GM18519 (cell line): Measurements from ENCODE around the gene SPTBN5.

ENCODE experiments used
- ATAC-seq: cut with Tn5 transposase; IDR thresholded peaks from one replicate; pipeline ENCODE4 v1.9.1; 2021; ENCODE audit warnings: mild to moderate bottlenecking, moderate library complexity; ENCODE audit not compliant: unreplicated experiment, low FRiP score

The SPTBN5 gene

DNA sequence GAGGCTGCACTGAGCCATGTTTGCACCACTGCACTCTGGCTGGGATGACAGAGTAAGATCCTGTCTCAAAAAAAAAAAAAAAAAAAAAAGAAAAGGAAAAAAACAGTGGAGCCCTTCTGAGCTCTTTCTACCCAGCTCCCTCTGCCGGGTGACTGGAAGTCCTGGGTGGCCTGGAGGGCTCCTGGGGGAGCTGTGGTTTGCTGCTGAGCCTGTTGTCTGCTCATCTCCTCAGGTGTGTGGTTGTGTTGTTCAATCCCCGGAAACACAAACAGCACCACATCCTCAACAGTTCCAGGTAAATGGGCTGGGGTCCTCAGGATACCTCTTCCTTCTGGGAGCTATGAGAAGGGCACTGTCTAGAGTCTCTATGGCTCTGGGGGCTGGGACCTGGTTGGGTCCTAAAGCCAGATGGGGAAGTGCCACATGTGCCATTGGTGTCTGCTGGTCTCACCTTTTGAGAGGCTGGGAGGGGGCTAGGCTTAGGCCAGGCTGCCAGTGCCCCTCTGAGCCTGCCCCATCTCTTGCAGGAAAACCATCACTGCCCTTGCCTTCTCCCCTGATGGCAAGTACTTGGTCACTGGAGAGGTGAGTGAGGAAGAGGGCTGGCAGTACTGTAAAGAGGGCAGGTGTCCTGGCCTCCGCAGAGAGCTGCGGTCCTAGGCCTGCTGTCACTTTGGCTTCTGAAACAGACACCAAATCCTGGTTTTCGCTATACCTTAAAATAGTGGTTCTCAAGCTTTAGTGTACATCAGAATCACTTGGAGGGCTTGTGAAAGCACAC, 83.0 kb downstream of the SPTBN5 start:
- no peak for ATAC-seq

DNA sequence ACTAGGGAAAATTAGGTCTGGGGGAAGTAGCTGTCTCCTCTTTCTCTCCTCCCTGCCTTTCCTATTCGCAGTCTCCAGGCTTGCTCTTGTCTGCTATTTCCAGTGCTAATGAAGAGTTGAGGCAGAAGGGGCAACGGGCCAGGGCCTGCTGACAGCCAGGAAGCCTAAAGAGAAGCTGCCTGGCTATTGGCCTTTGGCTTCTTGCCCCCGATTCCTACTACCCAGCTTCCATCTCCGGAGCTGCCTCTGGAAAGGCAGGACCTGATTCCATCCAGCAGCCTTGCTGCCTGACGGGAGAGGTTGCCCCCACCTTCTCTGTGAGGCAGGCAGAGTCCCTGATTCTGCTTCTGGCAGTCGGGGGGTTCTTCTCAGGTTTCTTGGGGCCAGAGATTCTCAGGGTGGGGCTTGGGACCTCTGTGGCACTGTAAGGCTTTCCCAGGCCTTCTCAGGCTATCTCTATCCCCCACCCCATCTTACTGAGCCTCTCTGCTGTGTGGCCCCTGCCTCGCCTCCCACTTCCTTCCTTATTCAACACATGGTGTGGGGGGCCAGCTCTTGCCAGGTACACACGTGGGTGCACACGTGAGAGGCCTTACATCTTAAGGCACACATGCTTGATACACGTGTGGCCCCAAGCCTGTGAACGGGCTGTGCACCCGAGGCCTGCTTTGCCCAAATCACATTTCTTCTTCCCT, 84.2 kb downstream of the SPTBN5 start:
- ATAC-seq = no peak

DNA sequence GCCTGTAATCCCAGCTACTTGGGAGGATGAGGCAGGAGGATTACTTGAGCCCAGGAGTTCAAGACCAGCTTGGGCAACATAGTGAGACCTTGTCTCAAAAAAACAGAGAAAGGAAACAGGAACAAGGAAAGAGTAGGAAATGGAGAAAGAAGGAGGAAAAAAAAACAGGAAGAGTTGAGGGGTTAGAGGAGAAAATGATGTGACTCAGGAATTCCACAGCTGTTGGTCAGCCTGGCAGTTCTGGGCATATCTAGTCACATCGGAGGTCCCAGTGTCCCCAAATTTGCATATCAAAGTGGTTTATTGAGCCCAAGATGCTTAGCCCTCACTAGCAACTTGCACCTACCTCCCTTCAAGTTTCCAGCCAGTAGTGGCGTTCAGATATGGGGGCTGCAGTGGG, 84.7 kb downstream of the SPTBN5 start:
- ATAC-seq = no peak

DNA sequence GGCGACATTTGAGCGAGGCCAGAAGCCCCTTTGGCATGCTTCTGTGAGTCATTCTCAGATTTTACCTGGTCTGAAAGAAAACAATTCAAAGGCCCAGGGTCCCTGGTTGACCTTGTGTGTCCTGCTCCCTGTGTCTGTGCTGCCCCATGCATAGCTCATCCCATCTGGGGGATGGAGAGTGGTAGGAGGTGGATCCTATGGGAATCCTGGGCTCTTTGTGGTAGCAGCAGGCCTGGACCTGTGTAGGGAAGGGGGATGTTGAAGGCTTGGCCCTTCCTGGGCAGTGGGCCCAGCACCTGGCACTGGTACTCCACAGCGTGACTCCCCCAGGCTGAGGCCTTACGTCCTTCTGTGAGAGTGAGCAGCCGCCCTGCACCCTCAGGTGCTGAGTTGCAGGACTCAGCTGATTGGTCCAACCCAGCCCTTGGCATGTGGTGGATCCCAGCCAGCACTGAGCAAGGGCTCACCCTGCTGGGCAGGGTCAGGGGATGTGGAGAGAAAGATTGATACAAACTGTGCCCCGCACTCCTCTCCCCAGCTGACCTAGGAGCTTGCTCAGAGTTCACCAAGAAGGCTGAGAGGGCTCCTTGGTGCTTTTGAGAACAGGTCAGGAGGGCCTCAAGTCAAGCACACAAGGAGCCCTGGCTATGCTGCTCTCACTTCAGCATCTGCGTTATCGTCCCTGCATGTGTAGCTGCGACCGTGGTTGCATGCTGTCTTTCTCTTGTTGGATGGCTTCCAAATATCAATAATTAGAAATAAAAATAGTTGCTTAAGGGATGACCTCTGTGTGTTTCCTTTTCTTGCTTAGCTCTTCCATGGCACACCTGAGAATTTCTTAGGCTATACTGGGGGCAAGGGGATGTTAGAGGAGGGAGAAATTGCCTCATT, 87.3 kb downstream of the SPTBN5 start:
- ATAC-seq = no peak

DNA sequence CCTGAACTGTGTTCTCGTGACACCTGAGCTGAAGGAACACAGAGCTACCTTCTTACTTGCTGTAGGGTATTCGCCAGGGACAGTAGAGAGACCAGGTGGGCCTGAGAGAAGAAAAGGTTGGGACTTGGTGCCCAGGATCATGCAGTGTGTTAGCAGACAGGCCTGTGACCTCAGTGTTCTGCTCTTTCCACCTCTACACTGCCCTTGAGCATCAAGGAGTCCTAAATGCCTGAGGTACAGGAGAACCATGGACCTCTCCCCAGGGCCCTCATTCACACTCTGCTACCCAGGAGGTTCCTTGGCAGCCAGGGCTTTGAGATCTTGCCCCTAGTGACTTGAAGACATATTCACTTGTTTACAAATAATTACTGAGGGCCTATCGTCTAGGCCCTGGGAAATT, 88.1 kb downstream of the SPTBN5 start:
- ATAC-seq = no peak

DNA sequence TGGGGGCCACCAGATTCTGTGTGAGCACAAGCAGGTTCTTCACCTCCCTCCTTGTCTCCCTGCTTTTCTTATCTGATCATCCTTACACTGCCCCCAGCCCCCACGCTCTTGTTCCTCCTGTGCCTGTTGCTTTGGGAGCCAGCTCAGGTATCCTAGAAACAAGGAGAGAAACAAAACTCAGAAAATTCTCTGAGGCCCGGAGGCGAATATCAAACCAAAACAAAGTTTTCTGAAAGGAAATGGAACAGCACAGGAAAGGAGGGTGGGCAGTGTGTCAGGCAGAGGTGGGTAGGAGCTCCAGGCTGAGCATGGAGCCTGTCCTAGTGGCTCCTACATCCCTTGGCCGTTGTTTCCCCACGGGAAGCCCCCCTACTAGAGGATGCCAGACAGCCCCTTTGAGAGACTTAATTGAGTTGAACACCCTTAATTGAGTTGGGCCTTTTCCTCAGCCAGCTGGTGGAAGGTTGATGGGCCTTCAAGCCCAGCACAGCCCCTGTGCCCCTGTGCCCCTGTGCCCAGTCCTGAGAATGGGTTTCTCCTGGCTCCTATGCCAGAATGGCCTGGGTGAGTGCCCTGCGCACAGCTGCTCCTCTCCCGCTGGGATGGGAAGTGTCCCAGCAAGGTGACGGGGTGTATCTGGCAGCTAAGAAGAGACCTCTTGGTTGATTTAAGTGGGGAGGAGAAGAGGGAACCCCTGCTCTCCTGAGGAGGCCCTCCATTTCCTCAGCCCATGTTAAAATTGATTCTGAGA, 88.8 kb downstream of the SPTBN5 start:
- no peak for ATAC-seq

DNA sequence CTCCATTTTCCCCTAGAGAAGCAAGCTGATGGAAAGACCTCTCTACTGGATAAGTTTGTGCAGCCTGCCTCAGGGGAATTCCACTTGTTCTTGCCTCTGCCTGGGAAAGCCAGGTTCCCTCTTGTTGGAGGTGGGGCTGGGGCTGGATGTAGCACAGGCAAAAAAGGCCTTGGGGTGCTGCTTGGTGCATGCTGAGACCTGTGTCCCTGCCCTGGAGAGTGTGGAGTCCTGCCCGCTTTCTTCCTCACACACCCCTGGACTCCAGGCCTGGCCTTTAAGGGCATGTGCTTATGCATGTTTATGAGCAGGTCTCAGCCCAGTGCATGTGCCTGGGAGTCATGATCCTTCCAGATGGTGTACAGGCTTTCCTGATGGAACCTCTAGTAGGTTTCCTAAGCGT, 89.5 kb downstream of the SPTBN5 start:
- ATAC-seq = no peak

DNA sequence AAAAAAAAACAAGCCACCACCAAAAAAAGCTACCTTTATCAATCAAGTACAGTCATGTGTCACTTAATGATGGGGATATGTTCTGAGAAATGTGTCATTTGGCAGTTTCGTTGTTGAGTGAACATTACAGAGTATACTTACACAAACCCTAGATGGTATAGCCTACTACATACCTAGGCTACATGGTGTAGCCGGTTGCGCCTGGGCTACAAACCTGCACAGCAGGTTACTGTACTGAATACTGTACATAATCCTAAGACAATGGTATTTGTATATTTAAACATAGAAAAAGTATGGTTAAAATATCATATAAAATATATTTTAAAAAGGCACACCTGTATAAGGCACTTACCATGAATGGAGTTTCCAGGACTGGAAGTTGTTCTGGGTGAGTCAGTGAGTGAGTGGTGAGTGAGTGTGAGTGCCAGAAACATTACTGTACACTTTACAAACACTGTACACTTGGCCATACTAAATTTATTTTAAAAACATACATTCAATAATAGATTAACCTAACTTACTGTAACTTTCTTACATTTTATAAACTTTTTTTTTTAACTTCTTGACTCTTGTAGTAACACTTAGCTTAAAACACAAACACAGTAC, 91.9 kb downstream of the SPTBN5 start:
- ATAC-seq = no peak

DNA sequence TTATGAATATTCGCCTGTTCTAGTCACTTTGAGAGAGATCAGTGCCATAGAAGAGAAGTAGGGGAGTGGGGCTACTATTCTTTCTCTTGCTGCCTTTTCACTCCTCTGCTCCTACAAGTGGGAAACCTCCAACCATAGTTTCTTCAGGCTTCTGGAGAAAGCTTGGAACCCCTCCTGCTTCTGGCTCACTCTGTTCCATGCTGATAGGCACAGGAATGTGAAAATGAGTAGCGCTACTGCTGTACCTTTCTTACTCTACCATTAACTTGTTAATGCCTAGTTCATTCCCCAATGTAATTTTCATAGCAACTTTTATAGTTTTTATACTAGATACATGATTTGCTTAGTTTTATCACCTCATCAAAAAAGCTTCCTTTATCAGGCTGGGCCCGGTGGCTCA, 92.7 kb downstream of the SPTBN5 start:
- no peak for ATAC-seq

DNA sequence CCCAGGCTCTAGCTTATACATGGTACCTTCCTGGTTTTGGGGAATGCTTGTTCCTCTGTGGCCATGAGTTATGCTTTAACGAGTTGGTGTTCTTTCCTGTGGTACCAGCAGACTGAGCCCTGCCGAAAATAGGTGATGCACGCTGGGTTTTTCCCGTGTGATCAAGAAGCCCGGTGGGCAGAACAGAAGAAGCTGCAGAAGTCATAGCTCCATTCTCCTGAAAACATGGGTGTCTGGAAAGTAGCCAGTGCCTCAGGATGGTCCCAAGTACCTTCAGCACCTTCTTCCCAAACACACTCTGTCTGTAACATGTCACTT, 94.4 kb downstream of the SPTBN5 start:
- no peak for ATAC-seq

DNA sequence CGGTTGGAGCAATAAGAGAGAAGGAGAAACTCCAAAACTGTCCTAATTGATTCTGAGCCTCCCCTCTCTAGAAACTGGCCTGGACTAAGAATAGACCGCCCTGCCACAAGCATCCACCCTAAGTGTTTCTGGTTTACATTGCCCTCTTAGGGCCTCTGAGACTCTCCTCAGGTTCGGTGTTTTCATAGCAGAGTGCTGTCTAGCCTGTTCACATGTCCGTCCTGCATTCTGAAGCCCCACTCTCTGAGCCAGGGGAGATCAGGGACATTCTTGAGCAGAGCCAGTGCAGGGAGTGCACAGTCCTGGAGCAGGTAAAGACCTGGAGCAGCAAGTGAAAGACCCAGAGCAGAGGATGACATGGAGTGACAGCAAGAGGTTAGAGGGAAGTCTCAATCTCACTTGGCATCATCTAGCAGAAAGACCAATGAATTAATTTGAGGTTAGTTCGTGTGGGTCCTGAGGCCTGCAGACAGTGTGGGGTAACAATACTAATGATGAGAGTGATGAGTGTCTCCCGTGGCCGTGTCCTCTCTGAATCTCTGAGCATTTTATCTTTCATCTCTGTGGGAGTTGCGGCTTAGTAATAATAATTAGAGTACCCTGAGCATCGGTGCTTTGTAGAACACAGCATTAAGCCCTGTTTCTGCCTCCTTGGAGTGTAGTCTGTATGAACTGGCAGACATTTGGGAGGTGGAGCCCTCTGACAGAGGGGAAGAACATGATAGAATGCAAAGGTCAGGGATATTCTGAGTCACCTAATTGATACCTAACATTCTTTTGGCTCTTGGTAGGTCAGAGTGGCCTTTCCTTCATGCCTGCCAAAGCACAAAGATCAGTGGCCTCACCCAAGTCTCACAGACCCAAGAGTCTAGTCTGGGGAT, 95.0 kb downstream of the SPTBN5 start:
- no peak for ATAC-seq
